B cell (primary cell): Measurements from ENCODE around the gene UBAP1L. TPM values are rescaled to one million over a fixed set of nuclear protein-coding genes. Genes with fewer than 3 reads are reported as not detected.

Experiments
- ATAC-seq: fragments of 200-7000 bp; cut with Tn5 transposase; one replicate; pipeline ENCODE4 v1.10.0; 2021; ENCODE audit warnings: low read depth, mild to moderate bottlenecking, moderate number of reproducible peaks, moderate library complexity
- CTCF ChIA-PET: fragments of 350-600 bp; sonication (Branson Sonifier 250); formaldehyde crosslinking; loops from one replicate; lab custom pipeline; 2021; ENCODE audit warnings: antibody characterized with exemption, inconsistent platforms; lab: Charles Lee
- POLR2A ChIA-PET: fragments of 350-600 bp; sonication (Branson Sonifier 250); formaldehyde crosslinking; loops from one replicate; lab custom pipeline; 2021; ENCODE audit warnings: antibody characterized with exemption; lab: Charles Lee
- DNase-seq: peaks from one replicate; pipeline ENCODE4 v3.0.0; 2013
- H2AFZ ChIP-seq: 2 replicates; pipeline ENCODE4 v1.6.1; 2012; ENCODE audit warnings: mild to moderate bottlenecking, low read depth, low read length; ENCODE audit not compliant: insufficient read depth, poor library complexity, severe bottlenecking
- H3K27ac ChIP-seq, 2 donors: 1 replicate in 1 of 2; 2 replicates in 1 of 2; pipeline ENCODE4 v1.5.1; 2012 to 2013; ENCODE audit warnings: low read length in 2 of 2, mild to moderate bottlenecking in 2 of 2, moderate library complexity in 1 of 2
- H3K27me3 ChIP-seq, 4 experiments: fragments of 200-600 bp in 1 of 4; sonication (generic) in 1 of 4; replicated peaks in 1 of 4; 1 replicate in 2 of 4; 2 replicates in 2 of 4; pipeline versions ENCODE4 v1.6.1 to v1.7.0; 2013 to 2016; ENCODE audit warnings: low read length in 3 of 4, mild to moderate bottlenecking in 2 of 4, mixed read lengths in 1 of 4, moderate library complexity in 1 of 4; ENCODE audit not compliant: insufficient read depth in 4 of 4, control insufficient read depth in 3 of 4; ENCODE audit errors: control extremely low read depth in 1 of 4
- H3K36me3 ChIP-seq, 2 experiments: replicated peaks in 1 of 2; 1 replicate in 1 of 2; 2 replicates in 1 of 2; pipeline versions ENCODE4 v1.6.1 to v1.7.1; 2013; ENCODE audit warnings: low read length in 1 of 2; ENCODE audit not compliant: insufficient read depth in 2 of 2, control insufficient read depth in 1 of 2; ENCODE audit errors: control extremely low read depth in 1 of 2, extremely low read depth in 1 of 2
- H3K4me1 ChIP-seq, 2 donors: fragments of 200-600 bp in 1 of 2; sonication (generic) in 1 of 2; 1 replicate in 1 of 2; 2 replicates in 1 of 2; pipeline versions ENCODE4 v1.5.1 to v1.6.1; 2013 to 2017; ENCODE audit warnings: low read length in 2 of 2; ENCODE audit not compliant: control insufficient read depth in 2 of 2, insufficient read depth in 2 of 2
- H3K4me2 ChIP-seq: replicated peaks from 2 replicates; pipeline ENCODE3; 2012; ENCODE audit warnings: mild to moderate bottlenecking, low read depth, low read length; ENCODE audit not compliant: poor library complexity, severe bottlenecking
- H3K4me3 ChIP-seq, 5 experiments: fragments of 200-600 bp in 1 of 5; sonication (generic) in 1 of 5; 1 replicate in 3 of 5; 2 replicates in 2 of 5; pipeline versions ENCODE4 v1.5.1 to v1.7.0; 2011 to 2016; ENCODE audit warnings: low read length in 4 of 5, mild to moderate bottlenecking in 4 of 5, low read depth in 2 of 5, control low read depth in 1 of 5, moderate library complexity in 1 of 5; ENCODE audit not compliant: insufficient read depth in 1 of 5; ENCODE audit errors: control extremely low read depth in 1 of 5, extremely low read depth in 1 of 5
- H3K79me2 ChIP-seq: fragments of 200-600 bp; sonication (generic); one replicate; pipeline ENCODE4 v1.6.0; 2016; ENCODE audit warnings: low read length; ENCODE audit not compliant: control insufficient read depth, insufficient read depth
- H3K9ac ChIP-seq: fragments of 200-600 bp; sonication (generic); 2 replicates; pipeline ENCODE4 v1.6.1; 2017; ENCODE audit warnings: mild to moderate bottlenecking, low read length, moderate library complexity
- H3K9me3 ChIP-seq, 3 donors: one replicate each; pipeline versions ENCODE4 v1.6.1 to v1.7.1; 2013; ENCODE audit warnings: low read length in 2 of 3; ENCODE audit not compliant: control insufficient read depth in 2 of 3, insufficient read depth in 1 of 3; ENCODE audit errors: control extremely low read depth in 1 of 3
- H4K20me1 ChIP-seq: 2 replicates; pipeline ENCODE4 v1.6.0; 2012; ENCODE audit warnings: mild to moderate bottlenecking, low read length; ENCODE audit not compliant: insufficient read depth, control insufficient read depth, poor library complexity, severe bottlenecking
- H3K27ac Mint-ChIP-seq: one replicate; pipeline ENCODE4 v1.8.0; 2021; ENCODE audit warnings: mixed read lengths
- H3K27me3 Mint-ChIP-seq: one replicate; pipeline ENCODE4 v1.8.0; 2021; ENCODE audit warnings: mixed read lengths
- H3K4me1 Mint-ChIP-seq: one replicate; pipeline ENCODE4 v1.8.0; 2021; ENCODE audit warnings: mixed read lengths
- H3K4me3 Mint-ChIP-seq: one replicate; pipeline ENCODE4 v1.8.0; 2021; ENCODE audit warnings: mixed read lengths
- H3K9me3 Mint-ChIP-seq: one replicate; pipeline ENCODE4 v1.8.0; 2022; ENCODE audit warnings: mixed read lengths; ENCODE audit not compliant: insufficient read depth
- EZH2 ChIP-seq: IDR thresholded peaks from 2 replicates; pipeline ENCODE4 v1.6.1; 2012; ENCODE audit warnings: borderline replicate concordance, low read depth, mild to moderate bottlenecking, moderate library complexity, low read length; ENCODE audit not compliant: insufficient read depth, poor library complexity, severe bottlenecking
- WGBS: methylation state at CpG from one replicate; pipeline ENCODE4 v1.1.5; 2013; ENCODE audit warnings: missing lambda C conversion rate; ENCODE audit not compliant: insufficient coverage; 5-methylcytosine and 5-hydroxymethylcytosine counted together
- intact Hi-C: fragments of 100-400 bp; cut with micrococcal nuclease; formaldehyde crosslinking; loops from one replicate; pipeline ENCODE4 v1.10.0; 2022
- polyA plus RNA-seq: library from polyadenylated mRNA; depleted of rRNA; stranded (reverse); fragments of >200 nt; gene quantifications from 2 replicates; pipeline ENCODE4 v1.2.3, GENCODE V29; 2012
- total RNA-seq, 2 donors: library from RNA; stranded (reverse); fragments of 120-200 nt in 1 of 2; gene quantifications; 1 replicate in 1 of 2; 2 replicates in 1 of 2; pipeline versions ENCODE4 v1.2.3 to v1.2.4, GENCODE V29; 2013 to 2022
- TF ChIP-seq, protein P1 (sequence below): fragments of 200-600 bp; IDR thresholded peaks from one replicate; pipeline ENCODE4 v1.8.0; 2022; ENCODE audit warnings: antibody characterized with exemption, mild to moderate bottlenecking

The UBAP1L gene
- total and polyA plus RNA-seq, 2 donors (not counting 1 experiment from before 2014, with no cell fraction given) = 8.5 to 18.4 TPM

DNA sequence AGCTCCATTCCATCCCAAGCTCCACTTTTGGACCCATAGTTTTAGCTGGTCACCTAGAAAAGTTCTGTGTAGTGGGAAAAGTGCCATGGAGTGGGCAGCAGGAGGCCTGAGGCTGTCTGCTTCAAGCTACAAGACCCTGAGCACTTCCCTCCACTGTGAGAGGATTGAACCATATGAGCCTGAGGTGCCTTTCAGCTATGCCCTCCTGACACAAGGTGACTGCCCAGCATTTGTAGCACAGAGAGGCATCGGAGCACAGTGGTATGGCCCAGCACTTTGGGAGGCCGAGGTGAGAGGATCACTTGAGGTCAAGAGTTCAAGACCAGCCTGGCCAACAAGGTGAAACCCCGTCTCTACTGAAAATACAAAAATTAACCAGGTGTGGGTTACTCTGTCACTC, 42.4 kb downstream of the UBAP1L start:
- H3K27ac ChIP-seq = no peak overlapping the region
- no peak overlapping the region for H3K4me3 Mint-ChIP-seq
- CTCF ChIA-PET = no interaction called here
- ATAC-seq (no peak), DNase-seq (no peak)
- H3K9me3 Mint-ChIP-seq = no peaks in the 10 kb centered on the region
- H3K27ac Mint-ChIP-seq = no peak overlapping the region
- peaks cover 0 to 10% (median 1%) of the 10 kb centered on the region in 4 experiments for H3K27me3 ChIP-seq
- H3K4me3 ChIP-seq = no peak overlapping the region
- intact Hi-C loops = no loop called here
- no peak overlapping the region for H3K9ac ChIP-seq
- POLR2A ChIA-PET = no interaction called here
- H3K79me2 ChIP-seq = no peaks in the 10 kb centered on the region
- peaks cover 22% of the 10 kb centered on the region for H3K27me3 Mint-ChIP-seq
- H3K4me1 Mint-ChIP-seq = peaks cover 6% of the 10 kb centered on the region
- H2AFZ ChIP-seq = no peak overlapping the region
- TF ChIP-seq, protein P1, sequence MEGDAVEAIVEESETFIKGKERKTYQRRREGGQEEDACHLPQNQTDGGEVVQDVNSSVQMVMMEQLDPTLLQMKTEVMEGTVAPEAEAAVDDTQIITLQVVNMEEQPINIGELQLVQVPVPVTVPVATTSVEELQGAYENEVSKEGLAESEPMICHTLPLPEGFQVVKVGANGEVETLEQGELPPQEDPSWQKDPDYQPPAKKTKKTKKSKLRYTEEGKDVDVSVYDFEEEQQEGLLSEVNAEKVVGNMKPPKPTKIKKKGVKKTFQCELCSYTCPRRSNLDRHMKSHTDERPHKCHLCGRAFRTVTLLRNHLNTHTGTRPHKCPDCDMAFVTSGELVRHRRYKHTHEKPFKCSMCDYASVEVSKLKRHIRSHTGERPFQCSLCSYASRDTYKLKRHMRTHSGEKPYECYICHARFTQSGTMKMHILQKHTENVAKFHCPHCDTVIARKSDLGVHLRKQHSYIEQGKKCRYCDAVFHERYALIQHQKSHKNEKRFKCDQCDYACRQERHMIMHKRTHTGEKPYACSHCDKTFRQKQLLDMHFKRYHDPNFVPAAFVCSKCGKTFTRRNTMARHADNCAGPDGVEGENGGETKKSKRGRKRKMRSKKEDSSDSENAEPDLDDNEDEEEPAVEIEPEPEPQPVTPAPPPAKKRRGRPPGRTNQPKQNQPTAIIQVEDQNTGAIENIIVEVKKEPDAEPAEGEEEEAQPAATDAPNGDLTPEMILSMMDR = no peak
- TF ChIP-seq EZH2 = no peak
- no peak overlapping the region for H3K4me2 ChIP-seq
- peaks cover 0 to 4% (median 0%) of the 10 kb centered on the region in 3 donors for H3K9me3 ChIP-seq
- H3K36me3 ChIP-seq = no peaks in the 10 kb centered on the region
- H3K4me1 ChIP-seq = peaks cover 0 to under 1% of the 10 kb centered on the region in 2 donors
- WGBS = 100% methylated on average over 2 of the region's 3 CpGs
- H4K20me1 ChIP-seq = no peaks in the 10 kb centered on the region

DNA sequence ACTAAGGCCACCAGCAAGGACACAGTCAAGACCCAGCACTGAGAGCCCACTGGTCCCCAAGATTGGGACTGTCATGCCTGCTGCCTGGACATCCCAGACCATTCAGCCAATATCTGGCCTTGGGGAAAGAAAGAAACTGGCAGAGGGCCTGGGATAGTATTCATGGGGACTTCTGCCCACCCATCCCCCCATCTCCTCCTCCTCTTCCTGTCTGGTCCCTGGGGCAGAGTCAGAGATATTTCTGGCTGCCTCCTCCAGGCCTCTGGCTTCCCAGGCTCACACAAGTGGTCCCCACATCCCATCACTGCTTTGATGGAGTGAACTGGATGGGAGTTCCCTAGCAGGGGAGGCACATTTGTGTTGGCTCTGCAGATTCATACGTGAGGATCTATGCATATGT, 43.0 kb downstream of the UBAP1L start:
- Histone ChIP-seq H3K4me3 (no peak overlapping the region), H3K9ac (no peak overlapping the region), H3K27me3 (peaks cover 0 to 16% (median 4%) of the 10 kb centered on the region in 4 experiments), H3K9me3 (no peaks in the 10 kb centered on the region), H3K4me2 (no peak overlapping the region), H3K36me3 (no peaks in the 10 kb centered on the region), H2AFZ (no peak overlapping the region), H3K79me2 (no peaks in the 10 kb centered on the region), H4K20me1 (no peaks in the 10 kb centered on the region), H3K4me1 (peaks cover 3 to 4% of the 10 kb centered on the region in 2 donors), H3K27ac (no peak overlapping the region)
- intact Hi-C loops = no loop called here
- WGBS = no CpG with 5 or more reads among the region's 1 CpG
- Mint-ChIP-seq H3K4me1 (peaks cover 10% of the 10 kb centered on the region), H3K27me3 (peaks cover 26% of the 10 kb centered on the region), H3K9me3 (no peaks in the 10 kb centered on the region), H3K27ac (no peak overlapping the region), H3K4me3 (no peak overlapping the region)
- DNase-seq = no peak
- no peak for ATAC-seq
- ChIA-PET CTCF (no interaction called here), POLR2A (no interaction called here)
- TF ChIP-seq, protein P1 = no peak
- no peak for TF ChIP-seq EZH2
